ENCODE data around the gene F10. TPM values are rescaled to one million over a fixed set of nuclear protein-coding genes. Genes with fewer than 3 reads are reported as not detected.

The F10 gene
- polyA plus RNA-seq, 1 donor from 2014 or later, result not detected

DNA sequence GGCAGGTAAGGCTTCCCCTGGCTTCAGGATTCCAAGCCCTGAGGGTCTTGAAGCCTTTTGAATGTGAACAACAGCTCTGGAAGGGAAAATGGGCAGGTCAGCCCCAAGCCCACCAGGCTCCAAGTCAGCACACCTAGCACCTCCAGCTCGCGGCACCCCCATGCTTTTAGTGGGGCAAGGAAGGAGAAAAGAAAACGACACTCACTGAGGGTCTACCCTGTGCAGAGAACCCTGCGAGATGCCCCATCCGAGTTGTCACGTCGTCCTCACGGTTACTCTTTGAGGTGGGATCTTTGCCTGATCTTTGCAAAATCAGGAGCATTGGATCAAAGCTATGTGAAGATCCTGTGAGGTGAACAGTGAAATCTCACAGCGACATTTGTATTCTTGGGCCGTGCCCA is 5.7 kb upstream of the F10 start:
- no peaks in the 10 kb centered on the region for H4K20me1 ChIP-seq (ENCODE audit: insufficient read depth)
- H3K4me3 ChIP-seq (ENCODE audit: low read length), result no peak overlapping the region
- H3K9me2 ChIP-seq (ENCODE audit: insufficient read depth, low read length), result no peaks in the 10 kb centered on the region
- no peaks in the 10 kb centered on the region for H3K9me3 ChIP-seq (ENCODE audit: low read length)
- no peaks in the 10 kb centered on the region for H3K79me2 ChIP-seq (replicated peaks; ENCODE audit: insufficient read depth, low read length)
- TF ChIP-seq MXI1 (conservative IDR thresholded peaks at IDR 0.05; ENCODE audit: poor library complexity, severe bottlenecking) (no peak), EP300 (conservative IDR thresholded peaks at IDR 0.05; ENCODE audit: poor library complexity, severe bottlenecking) (no peak), SMC3 (conservative IDR thresholded peaks at IDR 0.05; ENCODE audit: poor library complexity) (no peak), RAD21 (conservative IDR thresholded peaks at IDR 0.05) (no peak), TAF1 (IDR thresholded peaks at IDR 0.05; ENCODE audit: low read depth) (no peak), POLR2AphosphoS5 (IDR thresholded peaks at IDR 0.05) (no peak), EZH2 (IDR thresholded peaks at IDR 0.05; ENCODE audit: borderline replicate concordance, insufficient read depth, low read length, poor library complexity, severe bottlenecking) (no peak)
- TF ChIP-seq, protein P1, sequence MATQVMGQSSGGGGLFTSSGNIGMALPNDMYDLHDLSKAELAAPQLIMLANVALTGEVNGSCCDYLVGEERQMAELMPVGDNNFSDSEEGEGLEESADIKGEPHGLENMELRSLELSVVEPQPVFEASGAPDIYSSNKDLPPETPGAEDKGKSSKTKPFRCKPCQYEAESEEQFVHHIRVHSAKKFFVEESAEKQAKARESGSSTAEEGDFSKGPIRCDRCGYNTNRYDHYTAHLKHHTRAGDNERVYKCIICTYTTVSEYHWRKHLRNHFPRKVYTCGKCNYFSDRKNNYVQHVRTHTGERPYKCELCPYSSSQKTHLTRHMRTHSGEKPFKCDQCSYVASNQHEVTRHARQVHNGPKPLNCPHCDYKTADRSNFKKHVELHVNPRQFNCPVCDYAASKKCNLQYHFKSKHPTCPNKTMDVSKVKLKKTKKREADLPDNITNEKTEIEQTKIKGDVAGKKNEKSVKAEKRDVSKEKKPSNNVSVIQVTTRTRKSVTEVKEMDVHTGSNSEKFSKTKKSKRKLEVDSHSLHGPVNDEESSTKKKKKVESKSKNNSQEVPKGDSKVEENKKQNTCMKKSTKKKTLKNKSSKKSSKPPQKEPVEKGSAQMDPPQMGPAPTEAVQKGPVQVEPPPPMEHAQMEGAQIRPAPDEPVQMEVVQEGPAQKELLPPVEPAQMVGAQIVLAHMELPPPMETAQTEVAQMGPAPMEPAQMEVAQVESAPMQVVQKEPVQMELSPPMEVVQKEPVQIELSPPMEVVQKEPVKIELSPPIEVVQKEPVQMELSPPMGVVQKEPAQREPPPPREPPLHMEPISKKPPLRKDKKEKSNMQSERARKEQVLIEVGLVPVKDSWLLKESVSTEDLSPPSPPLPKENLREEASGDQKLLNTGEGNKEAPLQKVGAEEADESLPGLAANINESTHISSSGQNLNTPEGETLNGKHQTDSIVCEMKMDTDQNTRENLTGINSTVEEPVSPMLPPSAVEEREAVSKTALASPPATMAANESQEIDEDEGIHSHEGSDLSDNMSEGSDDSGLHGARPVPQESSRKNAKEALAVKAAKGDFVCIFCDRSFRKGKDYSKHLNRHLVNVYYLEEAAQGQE (IDR thresholded peaks at IDR 0.05; ENCODE audit: borderline replicate concordance), result no peak
- TF ChIP-seq, protein P2, sequence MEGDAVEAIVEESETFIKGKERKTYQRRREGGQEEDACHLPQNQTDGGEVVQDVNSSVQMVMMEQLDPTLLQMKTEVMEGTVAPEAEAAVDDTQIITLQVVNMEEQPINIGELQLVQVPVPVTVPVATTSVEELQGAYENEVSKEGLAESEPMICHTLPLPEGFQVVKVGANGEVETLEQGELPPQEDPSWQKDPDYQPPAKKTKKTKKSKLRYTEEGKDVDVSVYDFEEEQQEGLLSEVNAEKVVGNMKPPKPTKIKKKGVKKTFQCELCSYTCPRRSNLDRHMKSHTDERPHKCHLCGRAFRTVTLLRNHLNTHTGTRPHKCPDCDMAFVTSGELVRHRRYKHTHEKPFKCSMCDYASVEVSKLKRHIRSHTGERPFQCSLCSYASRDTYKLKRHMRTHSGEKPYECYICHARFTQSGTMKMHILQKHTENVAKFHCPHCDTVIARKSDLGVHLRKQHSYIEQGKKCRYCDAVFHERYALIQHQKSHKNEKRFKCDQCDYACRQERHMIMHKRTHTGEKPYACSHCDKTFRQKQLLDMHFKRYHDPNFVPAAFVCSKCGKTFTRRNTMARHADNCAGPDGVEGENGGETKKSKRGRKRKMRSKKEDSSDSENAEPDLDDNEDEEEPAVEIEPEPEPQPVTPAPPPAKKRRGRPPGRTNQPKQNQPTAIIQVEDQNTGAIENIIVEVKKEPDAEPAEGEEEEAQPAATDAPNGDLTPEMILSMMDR (IDR thresholded peaks at IDR 0.05; ENCODE audit: poor library complexity, severe bottlenecking), result no peak
- no peak overlapping the region for H3K27ac ChIP-seq (ENCODE audit: low read length)
- H3K36me3 ChIP-seq (ENCODE audit: insufficient read depth, low read length), result no peaks in the 10 kb centered on the region
- H2AFZ ChIP-seq (ENCODE audit: low read depth, low read length), result no peak overlapping the region
- no peaks in the 10 kb centered on the region for H3K27me3 ChIP-seq (ENCODE audit: insufficient read depth, low read depth, low read length)
- H3K9ac ChIP-seq (ENCODE audit: low read length), result no peak overlapping the region
- no peaks in the 10 kb centered on the region for H3F3A ChIP-seq (ENCODE audit: insufficient read depth, low read length, poor library complexity, severe bottlenecking)
- H3K4me2 ChIP-seq (ENCODE audit: low read length), result no peak overlapping the region

DNA sequence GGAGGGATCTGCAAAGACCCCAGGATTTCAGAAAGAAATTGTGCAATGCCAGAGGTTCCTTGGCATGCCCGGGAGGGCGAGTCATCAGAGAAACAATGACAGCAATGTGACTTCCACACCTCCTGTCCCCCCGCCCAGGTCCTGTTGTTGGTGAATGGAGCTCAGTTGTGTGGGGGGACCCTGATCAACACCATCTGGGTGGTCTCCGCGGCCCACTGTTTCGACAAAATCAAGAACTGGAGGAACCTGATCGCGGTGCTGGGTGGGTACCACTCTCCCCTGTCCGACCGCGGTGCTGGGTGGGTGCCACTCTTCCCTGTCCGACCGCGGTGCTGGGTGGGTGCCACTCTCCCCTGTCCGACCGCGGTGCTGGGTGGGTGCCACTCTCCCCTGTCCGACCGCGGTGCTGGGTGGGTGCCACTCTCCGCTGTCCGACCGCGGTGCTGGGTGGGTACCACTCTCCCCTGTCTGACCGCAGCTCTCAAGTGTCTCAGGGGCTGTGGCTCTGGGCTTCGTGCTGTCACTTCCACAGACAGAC is 5.2 kb upstream of the F10 start:
- no peaks in the 10 kb centered on the region for H3F3A ChIP-seq (ENCODE audit: insufficient read depth, low read length, poor library complexity, severe bottlenecking)
- H3K9me3 ChIP-seq (ENCODE audit: low read length), result no peaks in the 10 kb centered on the region
- no peaks in the 10 kb centered on the region for H3K9me2 ChIP-seq (ENCODE audit: insufficient read depth, low read length)
- no peak overlapping the region for H3K4me3 ChIP-seq (ENCODE audit: low read length)
- H3K9ac ChIP-seq (ENCODE audit: low read length), result no peak overlapping the region
- no peaks in the 10 kb centered on the region for H3K36me3 ChIP-seq (ENCODE audit: insufficient read depth, low read length)
- no peak overlapping the region for H3K4me2 ChIP-seq (ENCODE audit: low read length)
- TF ChIP-seq RAD21 (conservative IDR thresholded peaks at IDR 0.05), result no peak
- TF ChIP-seq EZH2 (IDR thresholded peaks at IDR 0.05; ENCODE audit: borderline replicate concordance, insufficient read depth, low read length, poor library complexity, severe bottlenecking), result no peak
- TF ChIP-seq, protein P2 (IDR thresholded peaks at IDR 0.05; ENCODE audit: poor library complexity, severe bottlenecking), result no peak
- no peak for TF ChIP-seq TAF1 (IDR thresholded peaks at IDR 0.05; ENCODE audit: low read depth)
- TF ChIP-seq, protein P1 (IDR thresholded peaks at IDR 0.05; ENCODE audit: borderline replicate concordance), result no peak
- TF ChIP-seq POLR2AphosphoS5 (IDR thresholded peaks at IDR 0.05), result no peak
- no peak overlapping the region for H3K27ac ChIP-seq (ENCODE audit: low read length)
- H4K20me1 ChIP-seq (ENCODE audit: insufficient read depth), result no peaks in the 10 kb centered on the region
- no peaks in the 10 kb centered on the region for H3K79me2 ChIP-seq (replicated peaks; ENCODE audit: insufficient read depth, low read length)
- H3K27me3 ChIP-seq (ENCODE audit: insufficient read depth, low read depth, low read length), result no peaks in the 10 kb centered on the region
- no peak overlapping the region for H2AFZ ChIP-seq (ENCODE audit: low read depth, low read length)

All from neural cell (in vitro differentiated cells).